GM21447 (cell line): ENCODE measurements around the gene LRRC14B.
"Not testable (repeated sequence)": the region's sequence is repeated elsewhere in the genome, so short reads cannot be mapped to it uniquely, and the experiment has no call there.

Source experiments
- ATAC-seq: cut with Tn5 transposase; IDR thresholded peaks from one replicate; pipeline ENCODE4 v1.9.1; 2021; ENCODE audit not compliant: unreplicated experiment

LRRC14B gene

DNA sequence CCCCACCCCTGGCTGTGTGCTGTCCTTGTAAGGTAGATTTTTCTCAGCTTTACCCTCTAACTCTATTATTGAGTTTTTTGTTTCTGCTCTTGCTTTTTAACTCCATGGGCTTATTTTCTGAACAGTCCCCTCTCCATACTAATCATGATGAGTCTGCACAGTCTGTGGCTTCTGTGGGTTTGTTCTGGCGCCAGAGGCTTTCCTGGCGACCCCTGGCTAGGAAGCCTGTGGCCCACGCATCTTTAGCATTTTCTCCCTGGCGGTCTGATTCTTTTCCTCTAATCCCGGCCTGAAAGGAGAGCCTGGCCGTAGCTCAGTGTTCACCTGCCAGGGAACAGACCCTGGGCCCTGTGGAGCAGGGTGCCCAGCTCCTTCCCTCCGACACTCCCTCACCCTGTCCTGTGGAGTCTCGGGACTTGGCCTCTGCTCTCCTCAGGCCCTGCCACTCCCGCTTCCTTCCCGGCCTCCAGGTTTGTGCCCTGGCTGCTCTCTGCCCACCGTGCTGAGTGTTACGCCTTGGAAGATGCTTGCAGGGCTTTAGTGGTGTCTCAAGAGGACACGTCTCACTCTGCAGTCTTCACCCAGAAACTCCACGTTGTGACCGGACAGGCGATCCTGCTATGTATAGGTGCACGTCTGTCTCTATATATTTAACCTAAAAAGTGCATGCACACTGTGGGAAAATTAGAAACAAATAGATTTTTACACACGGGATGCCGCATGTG, 31.7 kb upstream of the LRRC14B start:
- no peak for ATAC-seq

DNA sequence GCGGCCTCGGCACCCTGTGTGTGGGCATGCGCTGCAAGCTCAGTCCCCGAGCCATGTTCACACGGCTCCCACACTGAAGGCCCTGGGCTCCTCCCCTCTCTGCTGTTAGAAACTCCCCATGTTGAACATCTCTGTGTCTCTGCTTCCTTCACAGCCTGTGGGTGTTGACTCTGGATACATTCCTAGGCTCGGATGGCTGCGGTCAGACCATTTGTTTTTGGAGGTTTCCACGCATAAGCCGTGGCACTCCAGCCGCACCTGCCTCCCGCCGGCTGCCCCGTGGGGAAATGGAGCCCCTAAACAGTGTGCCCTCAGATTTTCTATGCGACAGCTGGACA, 31.2 kb upstream of the LRRC14B start:
- ATAC-seq, result no peak

DNA sequence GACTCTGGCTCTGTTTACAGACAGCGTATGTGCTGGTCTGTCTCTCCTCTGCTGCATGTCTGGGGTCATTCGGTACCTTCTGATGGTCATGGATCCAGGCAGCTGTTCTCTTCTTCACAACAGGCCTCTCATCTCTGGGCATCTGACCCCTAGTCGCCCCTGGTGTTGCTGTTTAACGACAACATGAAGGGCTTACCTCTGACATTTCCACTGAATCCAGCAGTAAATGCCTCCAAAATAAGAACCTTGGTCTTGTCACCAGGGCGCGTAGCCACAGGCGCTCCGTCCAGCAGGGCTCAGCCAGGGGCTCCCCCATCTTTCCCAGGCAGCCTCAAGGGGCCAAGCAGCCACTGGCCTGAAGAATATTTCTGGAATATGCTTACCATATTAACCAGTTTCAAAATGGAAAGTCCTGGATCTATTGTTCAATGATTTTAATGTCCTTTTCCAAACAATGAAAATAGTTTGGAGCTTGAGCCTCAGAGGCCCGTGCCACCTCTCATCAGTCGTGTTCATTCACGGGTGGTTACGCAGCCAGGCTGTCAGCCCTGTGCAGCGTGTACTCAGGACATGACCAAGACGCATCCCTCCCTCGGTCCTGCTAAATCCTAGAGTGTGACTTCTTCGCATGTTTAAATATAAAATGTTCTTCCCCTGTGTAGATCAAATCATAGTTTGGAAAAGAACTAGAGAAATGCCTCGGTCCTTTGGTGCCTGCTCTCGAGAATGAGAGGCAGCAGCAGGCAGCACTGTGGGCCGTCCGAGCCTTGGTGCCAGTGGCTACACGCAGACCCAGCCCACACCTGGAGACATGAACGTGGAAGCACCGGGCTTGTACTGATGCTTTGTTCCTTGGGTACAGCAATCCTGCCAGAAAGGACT, 30.1 kb upstream of the LRRC14B start:
- no peak for ATAC-seq

DNA sequence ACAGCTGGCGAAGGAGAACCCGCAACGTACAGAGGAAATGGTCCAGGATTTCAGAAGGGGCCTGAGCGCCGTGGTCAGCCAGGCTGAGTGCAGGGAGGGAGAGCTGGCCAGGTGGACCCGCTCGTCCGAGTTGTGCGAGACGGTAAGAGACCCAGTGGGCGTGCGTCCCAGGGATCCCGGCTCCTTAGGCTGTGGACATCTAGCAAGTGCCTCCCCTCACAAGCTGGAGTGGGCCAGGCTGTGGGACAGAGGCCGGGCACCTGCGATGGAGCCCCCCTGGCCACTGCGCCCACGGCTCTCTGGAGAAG, 29.5 kb upstream of the LRRC14B start:
- no peak for ATAC-seq

DNA sequence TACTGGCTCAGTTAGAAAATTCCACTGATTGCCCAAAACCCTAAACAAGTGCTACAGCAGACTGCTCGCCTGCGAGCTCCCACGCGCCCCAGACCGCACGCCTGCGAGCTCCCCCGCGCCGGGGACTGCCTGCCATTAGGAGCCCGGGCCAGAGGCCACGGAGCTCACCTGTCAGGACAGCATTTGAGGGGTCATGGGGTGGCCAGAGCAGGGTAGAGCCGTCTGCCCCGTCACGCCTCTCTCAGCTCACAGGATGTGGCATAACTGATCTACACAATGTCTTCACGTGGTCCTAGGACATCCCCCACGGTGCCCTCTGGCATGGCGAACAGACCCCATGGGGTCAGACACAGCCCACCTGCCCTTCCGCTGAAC, 29.1 kb upstream of the LRRC14B start:
- no peak for ATAC-seq

DNA sequence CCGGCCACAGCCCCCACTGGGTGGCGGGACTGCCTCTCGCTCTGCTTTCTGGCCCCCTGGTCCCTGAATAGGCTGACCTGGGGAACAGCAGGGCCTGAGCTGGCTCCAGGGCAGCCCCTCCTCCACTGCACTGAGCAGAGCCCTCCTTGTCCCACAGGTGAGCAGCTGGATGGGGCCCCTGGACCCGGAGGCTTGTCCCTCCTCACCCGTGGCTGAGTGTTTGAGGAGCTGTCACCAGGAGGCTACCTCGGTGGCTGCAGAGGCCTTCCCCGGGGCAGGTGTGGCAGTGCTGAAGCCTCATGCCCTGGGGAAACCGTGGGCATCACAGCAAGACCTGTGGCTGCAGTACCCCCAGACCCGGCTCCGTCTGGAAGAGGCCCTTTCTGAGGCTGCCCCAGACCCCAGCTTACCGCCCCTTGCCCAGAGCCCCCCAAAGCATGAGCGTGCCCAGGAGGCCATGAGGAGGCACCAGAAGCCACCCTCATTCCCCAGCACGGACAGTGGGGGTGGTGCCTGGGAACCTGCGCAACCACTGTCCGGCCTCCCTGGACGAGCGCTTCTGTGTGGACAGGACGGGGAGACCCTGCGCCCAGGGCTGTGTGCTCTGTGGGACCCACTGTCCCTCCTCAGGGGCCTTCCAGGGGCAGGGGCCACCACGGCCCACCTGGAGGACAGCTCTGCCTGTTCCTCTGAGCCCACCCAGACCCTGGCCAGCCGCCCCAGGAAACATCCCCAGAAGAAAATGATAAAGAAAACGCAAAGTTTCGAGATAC, 28.5 kb upstream of the LRRC14B start:
- ATAC-seq, result no peak

DNA sequence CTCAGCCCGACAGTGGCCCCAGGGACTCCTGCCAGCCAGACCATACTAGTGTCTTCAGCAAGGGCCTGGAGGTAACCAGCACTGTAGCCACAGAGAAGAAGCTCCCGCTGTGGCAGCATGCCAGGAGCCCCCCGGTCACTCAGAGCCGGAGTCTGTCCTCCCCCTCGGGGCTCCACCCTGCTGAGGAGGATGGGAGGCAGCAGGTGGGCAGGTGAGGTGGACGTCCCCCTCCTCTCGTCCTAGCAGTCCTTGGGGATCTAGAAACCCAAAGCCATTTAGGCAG, 28.0 kb upstream of the LRRC14B start:
- ATAC-seq, result no peak

DNA sequence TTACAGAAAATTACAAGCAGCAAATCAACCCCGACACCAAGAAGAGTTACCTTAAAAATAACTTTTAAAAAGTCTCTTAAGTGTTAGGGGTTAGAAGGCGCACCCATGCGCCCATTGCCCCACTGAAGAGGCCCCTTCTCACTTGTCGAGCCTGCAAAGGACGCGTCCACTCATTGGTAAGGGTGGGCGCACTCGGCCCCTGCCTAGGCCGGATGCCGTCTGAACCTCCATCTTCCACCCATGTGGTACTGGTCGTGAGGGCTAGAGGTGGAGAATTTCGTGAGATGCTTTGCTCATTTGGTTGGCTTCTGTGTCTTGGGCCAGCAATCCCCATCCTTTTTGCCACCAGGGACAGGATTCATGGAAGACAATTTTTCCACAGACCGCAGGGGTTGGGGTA, 27.5 kb upstream of the LRRC14B start:
- no peak for ATAC-seq

DNA sequence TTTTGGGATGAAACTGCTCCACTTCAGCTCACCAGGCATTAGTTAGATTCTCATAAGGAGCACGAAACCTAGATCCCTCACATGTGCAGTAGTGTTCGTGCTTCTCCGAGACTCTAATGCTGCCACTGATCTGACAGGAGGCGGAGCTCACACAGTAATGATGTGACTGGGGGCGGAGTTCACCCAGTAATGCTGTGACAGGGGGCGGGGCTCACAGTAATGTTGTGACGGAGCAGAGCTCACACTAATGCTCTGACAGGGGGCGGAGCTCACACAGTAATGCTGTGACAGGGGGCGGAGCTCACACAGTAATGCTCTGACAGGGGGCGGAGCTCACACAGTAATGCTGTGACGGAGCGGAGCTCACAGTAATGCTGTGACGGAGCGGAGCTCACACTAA, 27.1 kb upstream of the LRRC14B start:
- no peak for ATAC-seq

DNA sequence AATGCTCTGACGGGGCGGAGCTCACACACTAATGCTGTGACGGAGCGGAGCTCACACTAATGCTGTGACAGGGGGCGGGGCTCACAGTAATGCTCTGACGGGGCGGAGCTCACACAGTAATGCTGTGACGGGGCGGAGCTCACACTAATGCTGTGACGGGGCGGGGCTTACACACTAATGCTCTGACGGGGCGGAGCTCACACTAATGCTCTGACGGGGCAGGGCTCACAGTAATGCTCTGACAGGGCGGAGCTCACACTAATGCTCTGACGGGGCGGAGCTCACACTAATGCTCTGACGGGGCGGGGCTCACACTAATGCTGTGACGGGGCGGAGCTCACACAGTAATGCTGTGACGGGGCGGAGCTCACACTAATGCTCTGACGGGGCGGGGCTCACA, 26.5 kb upstream of the LRRC14B start:
- ATAC-seq, result not testable (repeated sequence)

DNA sequence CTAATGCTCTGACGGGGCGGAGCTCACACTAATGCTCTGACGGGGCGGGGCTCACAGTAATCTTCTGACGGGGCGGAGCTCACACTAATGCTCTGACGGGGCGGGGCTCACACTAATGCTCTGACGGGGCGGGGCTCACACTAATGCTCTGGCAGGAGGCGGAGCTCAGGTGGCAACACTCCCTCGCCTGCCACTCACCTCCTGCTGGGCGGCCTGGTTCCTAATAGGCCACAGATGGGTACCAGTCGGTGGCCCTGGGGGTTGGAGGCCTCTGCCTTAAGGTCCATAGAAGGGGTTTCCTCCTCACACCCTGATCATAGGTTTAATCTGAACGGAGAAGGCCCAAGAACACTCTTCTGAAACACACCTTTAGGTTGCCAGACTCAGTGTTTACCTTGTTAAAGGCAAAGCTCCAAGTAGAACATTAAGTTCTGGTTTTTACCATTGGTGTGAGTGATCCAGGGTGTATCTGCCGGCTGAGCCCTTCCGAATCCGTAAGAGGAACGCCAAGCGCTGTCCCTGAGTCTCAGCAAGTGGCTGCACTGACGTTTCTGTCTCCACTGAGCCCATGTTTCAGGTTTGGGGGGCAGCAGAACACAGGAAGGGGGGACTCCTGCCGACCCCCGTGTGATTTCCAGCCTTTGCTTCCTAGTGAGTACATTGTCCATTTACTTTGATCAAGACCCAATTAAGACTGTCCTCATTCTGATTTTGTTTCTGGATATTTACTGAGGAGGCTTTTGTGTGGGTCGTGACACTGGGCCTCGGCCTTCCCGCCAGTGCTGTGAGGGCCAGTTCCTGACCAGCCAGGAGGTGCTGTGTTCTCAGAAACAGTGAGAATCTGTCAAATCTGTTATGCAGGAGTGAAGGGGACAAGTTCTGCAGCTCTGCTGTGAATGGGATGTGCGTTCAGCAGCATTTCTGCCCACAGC, 24.6 kb upstream of the LRRC14B start:
- ATAC-seq, result no peak

DNA sequence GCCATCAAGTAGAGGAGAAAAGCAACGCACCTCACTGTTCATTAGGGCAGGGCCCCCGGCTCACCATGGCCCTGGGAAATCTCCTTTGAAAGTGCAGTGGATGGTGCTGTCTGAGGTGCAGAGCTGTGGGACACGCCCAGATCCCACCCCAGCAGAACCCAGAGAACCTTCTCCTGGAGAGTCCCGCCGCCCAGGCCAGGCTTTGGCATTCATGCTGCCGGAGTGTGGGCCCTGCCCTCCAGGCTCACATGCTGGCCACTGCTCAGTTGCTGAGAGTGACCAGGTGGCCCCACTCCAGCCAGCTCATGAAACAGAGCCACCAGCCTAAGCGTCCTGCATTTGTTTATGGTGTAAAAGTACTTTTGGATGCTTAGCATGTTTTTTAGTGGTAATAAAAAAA, 23.8 kb upstream of the LRRC14B start:
- ATAC-seq, result no peak

DNA sequence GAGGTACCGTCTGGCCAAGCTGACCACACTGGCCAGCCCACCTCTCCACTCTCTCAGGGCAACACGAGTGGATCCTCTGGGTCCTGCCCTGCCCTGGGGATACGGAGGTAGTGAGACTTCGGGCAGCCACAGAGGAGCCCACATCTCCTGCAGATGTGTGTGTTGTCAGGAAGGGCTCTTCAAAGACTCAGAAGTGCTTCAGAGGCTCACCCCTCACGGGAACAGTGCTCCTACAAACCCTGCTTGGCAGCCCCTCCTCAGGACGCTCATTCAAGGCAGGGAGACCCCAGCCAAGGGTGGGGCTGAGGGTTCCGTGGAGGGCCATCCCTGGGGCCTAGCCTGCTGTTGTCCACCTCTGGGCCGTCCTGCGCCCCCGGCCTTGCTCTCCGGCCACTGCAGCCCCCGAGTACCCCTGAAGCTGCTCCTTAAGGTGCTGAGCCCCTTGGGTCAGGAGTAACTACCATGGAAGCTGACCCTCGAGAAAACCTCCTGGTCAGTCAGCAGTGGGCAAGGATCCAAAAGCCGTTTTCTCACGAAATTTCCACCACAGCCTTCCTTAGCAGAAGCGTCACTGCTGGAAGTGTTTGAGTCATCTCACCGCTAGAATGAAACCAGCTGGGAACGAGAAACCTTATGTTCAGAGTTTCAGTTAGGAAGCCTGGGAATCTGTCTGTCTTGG, 23.2 kb upstream of the LRRC14B start:
- no peak for ATAC-seq

DNA sequence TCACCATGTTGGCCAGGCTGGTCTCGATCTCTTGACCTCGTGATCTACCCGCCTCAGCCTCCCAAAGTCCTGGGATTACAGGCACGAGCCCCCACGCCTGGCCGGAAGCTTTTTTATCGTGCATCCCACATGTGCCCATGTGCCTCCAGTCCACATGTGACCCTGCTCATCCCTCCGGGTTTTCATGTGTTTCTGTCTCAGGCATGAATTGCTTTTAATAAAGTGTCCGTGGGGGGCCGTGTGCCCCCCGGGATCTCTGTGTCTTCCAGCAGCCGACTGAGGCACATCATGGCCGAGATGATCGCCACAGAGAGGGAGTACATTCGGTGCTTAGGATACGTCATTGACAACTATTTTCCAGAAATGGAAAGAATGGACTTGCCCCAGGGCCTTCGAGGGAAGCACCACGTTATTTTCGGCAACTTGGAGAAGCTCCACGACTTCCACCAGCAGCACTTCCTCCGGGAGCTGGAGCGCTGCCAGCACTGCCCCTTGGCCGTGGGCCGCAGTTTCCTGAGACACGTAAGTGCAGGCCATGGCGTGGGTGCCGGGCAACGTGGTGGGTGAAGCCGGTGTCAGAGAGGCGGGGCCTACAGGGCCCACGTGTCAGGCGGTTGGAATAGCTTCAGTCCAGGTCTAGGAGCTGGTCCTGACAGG, 22.1 kb upstream of the LRRC14B start:
- no peak for ATAC-seq

DNA sequence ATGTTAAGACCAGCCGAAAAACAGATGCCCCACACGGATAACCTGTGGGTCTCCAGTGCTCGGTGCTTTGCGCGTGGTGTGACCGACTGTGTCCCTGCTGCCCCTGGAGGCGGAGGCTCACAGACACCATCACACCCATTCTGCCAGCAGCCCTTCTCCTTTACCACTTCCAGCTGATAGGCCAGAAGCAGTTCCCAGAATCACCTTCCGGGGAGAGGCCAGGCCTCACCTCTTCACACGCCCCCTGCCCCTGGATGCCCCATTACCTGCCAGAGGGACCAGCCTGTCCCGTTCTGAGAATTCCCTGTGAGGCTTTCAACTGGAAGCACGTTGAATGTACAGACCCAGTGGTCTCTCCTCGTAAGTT, 21.6 kb upstream of the LRRC14B start:
- no peak for ATAC-seq

DNA sequence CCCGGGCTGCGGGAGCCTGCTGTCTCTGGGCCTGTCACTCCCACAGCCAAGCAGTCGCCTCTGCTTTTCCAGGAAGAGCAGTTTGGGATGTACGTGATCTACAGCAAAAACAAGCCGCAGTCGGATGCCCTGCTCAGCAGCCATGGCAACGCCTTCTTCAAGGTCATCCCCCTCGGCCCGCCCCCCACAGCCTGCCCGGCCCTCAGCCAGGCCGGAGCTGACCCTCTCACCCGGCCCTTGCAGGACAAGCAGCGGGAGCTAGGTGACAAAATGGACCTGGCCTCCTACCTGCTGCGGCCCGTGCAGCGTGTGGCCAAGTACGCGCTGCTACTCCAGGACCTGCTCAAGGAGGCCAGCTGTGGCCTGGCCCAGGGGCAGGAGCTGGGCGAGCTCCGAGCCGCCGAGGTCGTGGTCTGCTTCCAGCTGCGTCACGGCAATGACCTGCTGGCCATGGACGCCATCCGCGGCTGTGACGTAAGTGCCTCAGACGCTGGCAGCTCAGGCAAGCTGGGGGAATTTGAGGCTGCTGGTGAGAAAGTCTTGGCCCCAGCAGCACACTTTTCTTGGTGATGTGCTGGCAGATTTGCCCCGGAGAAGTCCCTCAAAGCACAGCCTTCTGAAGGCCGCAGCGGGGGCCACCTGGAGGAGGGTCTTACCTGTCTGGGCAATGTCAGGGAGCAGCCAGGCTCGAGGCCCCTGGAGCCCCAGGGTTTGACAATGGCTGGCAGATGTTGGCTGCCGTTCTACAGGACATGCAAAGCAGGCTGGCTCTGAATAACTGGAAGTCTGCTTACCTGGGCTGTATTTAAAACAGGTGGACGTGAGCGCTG, 20.1 kb upstream of the LRRC14B start:
- ATAC-seq, result no peak

DNA sequence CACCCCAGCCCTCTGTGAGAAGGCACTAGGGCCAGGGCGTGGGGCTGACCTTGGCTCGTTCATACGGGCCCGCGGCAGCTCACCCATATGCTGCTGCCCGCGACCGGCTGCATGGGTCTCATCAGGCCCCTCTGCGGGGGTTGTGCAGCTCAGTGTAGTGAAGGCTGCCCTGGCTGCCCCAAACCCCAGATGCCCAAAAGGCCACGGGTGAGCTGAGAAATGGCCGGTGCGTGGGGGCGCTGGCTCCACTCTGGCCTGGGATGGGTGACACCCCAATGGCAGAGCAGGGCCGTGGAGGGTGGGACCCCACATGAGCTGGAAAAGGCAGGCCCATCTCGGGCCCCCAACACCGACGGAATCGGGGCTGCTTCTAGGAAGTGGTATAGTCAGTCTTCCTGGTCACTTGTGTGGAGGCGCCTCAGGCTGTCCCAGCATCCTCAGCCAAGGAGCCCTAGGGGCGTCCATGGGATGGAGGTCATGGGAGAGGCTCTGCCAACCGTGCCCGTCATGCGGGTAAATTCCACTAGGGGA, 19.4 kb upstream of the LRRC14B start:
- no peak for ATAC-seq

DNA sequence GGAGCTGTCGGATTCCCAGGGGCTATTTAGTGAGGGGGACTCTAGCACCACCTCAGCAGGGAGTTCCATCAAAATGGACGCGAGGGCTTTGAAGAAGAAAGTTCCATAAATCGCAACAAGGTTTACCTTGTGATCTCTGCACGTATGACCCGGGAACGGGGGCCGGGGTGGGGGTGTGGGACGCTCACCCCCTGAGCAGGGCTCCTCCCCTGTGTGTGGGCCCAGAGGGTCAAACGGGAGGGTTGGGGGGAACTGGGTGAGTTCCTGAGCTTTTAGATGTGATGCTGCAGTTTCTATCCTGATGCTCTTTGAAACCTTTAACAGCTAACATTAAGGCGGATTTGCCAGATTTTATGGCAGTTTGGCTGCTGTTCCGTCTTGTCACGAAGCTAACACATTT, 18.9 kb upstream of the LRRC14B start:
- no peak for ATAC-seq

DNA sequence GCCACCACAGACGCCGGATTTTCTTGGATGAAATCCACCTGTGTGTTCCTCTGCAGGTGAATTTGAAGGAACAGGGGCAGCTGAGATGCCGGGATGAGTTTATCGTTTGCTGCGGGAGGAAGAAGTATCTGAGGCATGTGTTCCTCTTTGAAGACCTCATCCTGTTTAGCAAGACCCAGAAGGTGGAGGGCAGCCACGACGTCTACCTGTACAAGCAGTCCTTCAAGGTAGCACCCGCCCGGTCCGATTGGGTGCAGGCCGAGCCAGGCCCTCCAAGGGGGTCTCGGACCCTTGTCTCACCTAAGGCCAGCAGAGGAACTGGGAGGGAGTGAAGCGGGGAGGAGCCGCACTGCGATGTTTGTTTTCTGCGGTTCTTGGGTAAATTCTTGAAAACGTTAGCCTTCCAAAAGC, 18.4 kb upstream of the LRRC14B start:
- no peak for ATAC-seq
